Testis (tissue), 2 donors: ENCODE measurements around the gene LMAN2L.

Source experiments
- CTCF ChIP-seq, 3 experiments: fragments of 450-650 bp in 2 of 3; fragments of 200-600 bp in 1 of 3; sonication (generic) in 1 of 3; IDR thresholded peaks; one replicate each; pipeline ENCODE4 v1.5.1; 2016 to 2019; ENCODE audit warnings: antibody characterized with exemption in 3 of 3, mild to moderate bottlenecking in 2 of 3, moderate library complexity in 1 of 3
- POLR2A ChIP-seq: fragments of 450-650 bp; IDR thresholded peaks from one replicate; pipeline ENCODE4 v1.6.1; 2017; ENCODE audit warnings: antibody characterized with exemption, mild to moderate bottlenecking, moderate library complexity

- TF ChIP-seq CTCF (IDR thresholded peaks at IDR 0.05) (no peak), POLR2A (no peak)
Measured at GRCh38 chr2:96775160-96775559, 35.3 kb upstream of the LMAN2L start.
